K562 (cell line): ENCODE results near the gene TMEM208. TPM values are rescaled to one million over a fixed set of nuclear protein-coding genes. Genes with fewer than 3 reads are reported as not detected.
A peak's percentile ranks its signal among the peaks of the same experiment; 100 is the strongest.

Experiments used
- C11orf30 ChIP-seq: fragments of 450-650 bp; IDR thresholded peaks from 2 replicates; pipeline ENCODE4 v1.6.1; 2016; ENCODE audit warnings: low read depth, mild to moderate bottlenecking
- CHD1 ChIP-seq: fragments of 200-600 bp; sonication (generic); IDR thresholded peaks from one replicate; pipeline ENCODE4 v1.6.1; 2012; ENCODE audit warnings: mild to moderate bottlenecking, moderate library complexity, low read length, inconsistent platforms
- FUS ChIP-seq: fragments of 200-400 bp; formaldehyde crosslinking; optimal IDR thresholded peaks from 2 replicates; pipeline ENCODE3; 2017; ENCODE audit warnings: low read depth, low read length
- POLR2AphosphoS5 ChIP-seq: IDR thresholded peaks from 2 replicates; pipeline ENCODE4 v1.6.1; 2011; ENCODE audit warnings: mild to moderate bottlenecking, low read depth, low read length, moderate library complexity; ENCODE audit not compliant: control insufficient read depth, insufficient read depth
- PTTG1 ChIP-seq: fragments of 450-650 bp; IDR thresholded peaks from 2 replicates; pipeline ENCODE4 v1.6.1; 2016; ENCODE audit warnings: low read depth, mild to moderate bottlenecking, missing genetic modification characterization, missing compliant biosample characterization
- SOX6 ChIP-seq: fragments of 450-650 bp; IDR thresholded peaks from 2 replicates; pipeline ENCODE4 v1.6.1; 2014; ENCODE audit warnings: mild to moderate bottlenecking
- SPI1 ChIP-seq: IDR thresholded peaks from 2 replicates; pipeline ENCODE4 v1.6.1; 2011; ENCODE audit warnings: low read depth, low read length, control low read depth, borderline replicate concordance
- SRSF1 ChIP-seq: fragments of 200-400 bp; formaldehyde crosslinking; IDR thresholded peaks from 2 replicates; pipeline ENCODE4 v1.6.1; 2017; ENCODE audit warnings: mild to moderate bottlenecking, low read depth, low read length, moderate library complexity
- TEAD2 ChIP-seq: fragments of 450-650 bp; IDR thresholded peaks from 2 replicates; pipeline ENCODE4 v1.6.1; 2016; ENCODE audit warnings: missing genetic modification characterization, control low read depth, missing compliant biosample characterization
- WHSC1 ChIP-seq: IDR thresholded peaks from one replicate; pipeline ENCODE4 v1.6.1; 2012; ENCODE audit warnings: low read length, control low read depth, inconsistent platforms
- ZBTB11 ChIP-seq, 3 experiments: fragments of 200-800 bp in 1 of 3; fragments of 250-450 bp in 1 of 3; fragments of 450-650 bp in 1 of 3; sonication (Bioruptor Pico) in 1 of 3; sonication (Bioruptor generic) in 1 of 3; formaldehyde crosslinking in 1 of 3; IDR thresholded peaks; 2 replicates each; pipeline versions ENCODE4 v1.6.1 to v1.8.0; 2016 to 2022; ENCODE audit warnings: mild to moderate bottlenecking in 2 of 3, missing genetic modification characterization in 2 of 3, missing compliant biosample characterization in 1 of 3, moderate library complexity in 1 of 3
- ZNF121 ChIP-seq: sonication (generic); formaldehyde crosslinking; conservative IDR thresholded peaks from 2 replicates; pipeline ENCODE4 v1.8.0; 2022; ENCODE audit warnings: missing genetic modification reagents
- polyA plus RNA-seq, 8 experiments: library from polyadenylated mRNA; depleted of rRNA in 4 of 8; stranded (reverse) in 5 of 8; unstranded in 3 of 8; fragments of >200 nt; fragmentation: Nextera tagmentation in 2 of 8; fragmentation: Illumina TruSeq in 1 of 8; extraction: Ambion mirVana in 2 of 8; extraction: Trizol in 1 of 8; gene quantifications; 2 replicates each; pipeline versions ENCODE4 v1.2.1 to v1.2.3, GENCODE V29; 2011 to 2014; ENCODE audit warnings: inconsistent platforms in 1 of 8, missing spikeins in 1 of 8
- total RNA-seq, 7 experiments: library from RNA; depleted of rRNA in 6 of 7; stranded (reverse); fragments of >200 nt in 6 of 7; fragmentation: Illumina TruSeq in 2 of 7; extraction: Trizol in 2 of 7; gene quantifications; 2 replicates each; pipeline versions ENCODE4 v1.2.1 to v1.2.3, GENCODE V29; 2011 to 2021; ENCODE audit warnings: low replicate concordance in 1 of 7
- TF ChIP-seq, protein P1 (sequence below): IDR thresholded peaks from 2 replicates; pipeline ENCODE4 v1.6.1; 2011; ENCODE audit warnings: borderline replicate concordance, low read depth, mild to moderate bottlenecking, moderate library complexity, low read length; ENCODE audit not compliant: insufficient read depth, poor library complexity, severe bottlenecking
- TF ChIP-seq, protein P2 (sequence below): fragments of 250-450 bp; sonication (Bioruptor Pico); IDR thresholded peaks from 2 replicates; pipeline ENCODE4 v1.5.0; 2021; ENCODE audit warnings: mild to moderate bottlenecking, moderate library complexity

The TMEM208 gene
- total and polyA plus RNA-seq, 9 of the 15 experiments (the other 6 are each of a cell fraction or from before 2014, with no cell fraction given), result 31.8 to 239 (median 54.3) TPM

DNA sequence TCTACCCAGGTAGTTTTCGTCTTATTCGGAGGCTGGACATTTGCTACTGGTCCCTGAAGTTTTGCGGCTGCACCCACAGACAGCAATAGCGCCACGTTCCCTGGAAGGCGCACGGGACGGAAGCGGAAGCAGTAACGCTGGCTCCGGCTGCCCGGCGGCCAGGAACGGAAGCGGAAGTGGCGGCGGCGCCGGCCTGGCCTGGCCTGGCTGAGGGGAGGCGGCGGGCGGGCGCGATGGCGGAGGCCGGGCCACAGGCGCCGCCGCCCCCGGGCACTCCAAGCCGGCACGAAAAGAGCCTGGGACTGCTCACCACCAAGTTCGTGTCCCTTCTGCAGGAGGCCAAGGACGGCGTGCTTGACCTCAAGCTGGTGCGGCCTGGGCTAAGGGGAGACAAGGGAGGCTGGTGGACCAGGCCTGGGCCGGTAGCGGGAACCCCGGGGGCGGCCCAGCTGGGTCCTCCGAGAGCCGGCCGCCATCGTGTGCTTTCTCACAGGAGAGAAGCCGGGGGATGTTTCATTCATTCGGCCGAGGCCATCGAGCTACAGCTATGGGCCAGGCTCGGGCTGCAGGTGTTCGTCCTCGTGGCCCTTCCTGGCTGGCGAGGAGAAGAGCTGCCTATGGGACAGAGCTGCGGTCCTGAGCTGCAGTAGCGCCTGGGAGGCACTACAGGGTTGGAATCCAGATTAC lies 34.8 kb upstream of the TMEM208 start, which contains the start of gene E2F4 (continued):
- TF ChIP-seq, protein P1, sequence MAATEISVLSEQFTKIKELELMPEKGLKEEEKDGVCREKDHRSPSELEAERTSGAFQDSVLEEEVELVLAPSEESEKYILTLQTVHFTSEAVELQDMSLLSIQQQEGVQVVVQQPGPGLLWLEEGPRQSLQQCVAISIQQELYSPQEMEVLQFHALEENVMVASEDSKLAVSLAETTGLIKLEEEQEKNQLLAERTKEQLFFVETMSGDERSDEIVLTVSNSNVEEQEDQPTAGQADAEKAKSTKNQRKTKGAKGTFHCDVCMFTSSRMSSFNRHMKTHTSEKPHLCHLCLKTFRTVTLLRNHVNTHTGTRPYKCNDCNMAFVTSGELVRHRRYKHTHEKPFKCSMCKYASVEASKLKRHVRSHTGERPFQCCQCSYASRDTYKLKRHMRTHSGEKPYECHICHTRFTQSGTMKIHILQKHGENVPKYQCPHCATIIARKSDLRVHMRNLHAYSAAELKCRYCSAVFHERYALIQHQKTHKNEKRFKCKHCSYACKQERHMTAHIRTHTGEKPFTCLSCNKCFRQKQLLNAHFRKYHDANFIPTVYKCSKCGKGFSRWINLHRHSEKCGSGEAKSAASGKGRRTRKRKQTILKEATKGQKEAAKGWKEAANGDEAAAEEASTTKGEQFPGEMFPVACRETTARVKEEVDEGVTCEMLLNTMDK, result no peak
- TF ChIP-seq SRSF1 (no peak), SOX6 (peak; percentile 39; the same call in 1 of the 2 replicates), WHSC1 (no peak), ZNF121 (no peak), ZBTB11 (CRISPR knock-in tag; IDR thresholded peaks at IDR 0.05) (peak in 2 of 3 experiments; percentile 66 to 91; a peak in 4 of 6 replicates), POLR2AphosphoS5 (peak; percentile 55; the same call in 1 of the 2 replicates), PTTG1 (tag) (no peak), SPI1 (peak; percentile 90), TEAD2 (tag) (no peak), C11orf30 (no peak; the same call in 1 of the 2 replicates), FUS (no peak), CHD1 (no peak)
- TF ChIP-seq, protein P2, sequence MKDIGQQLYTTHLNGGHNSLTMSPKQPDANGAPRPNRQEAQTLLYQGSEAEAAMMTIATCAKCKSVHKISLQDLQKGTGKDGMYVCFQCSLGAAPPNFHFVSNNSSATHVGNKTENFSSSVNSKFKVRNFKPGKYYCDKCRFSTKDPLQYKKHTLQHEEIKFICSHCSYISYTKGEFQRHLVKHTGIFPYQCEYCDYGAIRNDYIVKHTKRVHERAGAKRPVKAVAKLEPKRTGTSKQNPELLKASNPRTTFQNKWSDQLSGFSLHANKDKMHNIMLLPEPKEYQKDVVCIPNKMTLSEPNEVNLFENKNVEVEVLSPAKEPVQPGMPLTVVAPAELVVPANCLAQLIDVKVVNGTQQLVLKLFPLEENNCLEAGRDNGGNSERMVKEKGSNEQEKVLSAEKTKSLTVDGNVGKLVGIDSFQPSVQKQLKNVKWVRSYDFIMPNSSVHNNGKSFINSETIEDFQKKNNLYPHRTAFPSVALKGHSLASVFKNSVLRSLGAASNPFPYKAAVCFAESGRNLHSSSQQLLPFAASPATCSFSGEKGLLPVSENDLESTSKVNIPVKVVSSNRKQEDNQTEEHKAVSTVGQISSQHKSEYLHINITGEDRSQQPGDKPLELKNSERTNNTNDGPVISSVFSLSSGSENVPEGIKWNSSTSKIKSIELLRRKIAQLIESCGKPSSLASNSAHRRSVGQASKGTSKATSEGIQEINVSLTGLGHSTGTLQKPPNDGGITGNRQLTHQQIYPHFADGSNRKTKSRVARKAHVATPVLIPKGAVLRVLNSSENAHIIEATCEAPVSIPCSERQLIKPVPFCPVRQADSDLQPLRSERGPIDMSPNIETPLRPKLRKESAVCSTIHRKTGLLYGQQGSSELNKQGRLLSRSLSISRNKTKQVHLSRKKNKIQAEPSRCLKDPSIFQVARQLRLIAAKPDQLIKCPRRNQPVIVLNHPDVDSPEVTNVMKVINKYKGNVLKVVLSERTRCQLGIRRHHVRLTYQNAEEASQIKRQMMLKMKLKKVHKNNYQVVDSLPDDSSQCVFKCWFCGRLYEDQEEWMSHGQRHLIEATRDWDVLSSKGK (CRISPR knock-in tag), result no peak
